Measurements from ENCODE around the gene OGFOD2.
"Not testable (repeated sequence)": the region's sequence is repeated elsewhere in the genome, so short reads cannot be mapped to it uniquely, and the experiment has no call there.

OGFOD2 gene

GRCh38 chr12:123013185-123014095 lies 38.4 kb downstream of the OGFOD2 start:
- no peak overlapping the region for H3K4me3 ChIP-seq (ENCODE audit: control insufficient read depth, low read depth, low read length)
- no peak for DNase-seq (ENCODE audit: low read depth)
- no peak for TF ChIP-seq CTCF (conservative IDR thresholded peaks at IDR 0.05; ENCODE audit: control insufficient read depth, insufficient read depth, low read depth, low read length)

DNA sequence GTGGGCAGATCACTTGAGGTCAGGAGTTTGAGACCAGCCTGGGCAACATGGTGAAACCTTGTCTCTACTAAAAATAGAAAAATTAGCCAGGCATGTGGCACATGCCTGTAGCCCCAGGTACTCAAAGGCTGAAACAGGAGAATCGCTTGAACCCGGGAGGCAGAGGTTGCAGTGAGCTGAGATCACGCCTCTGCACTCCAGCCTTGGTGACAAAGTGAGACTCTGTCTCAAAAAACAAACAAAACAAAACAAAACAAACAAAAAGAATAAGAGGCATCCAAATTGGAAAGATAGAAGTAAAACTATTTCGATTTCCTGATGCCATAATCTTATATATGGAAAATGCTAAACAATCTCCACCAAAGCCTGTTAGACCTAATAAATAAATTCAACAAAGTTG lies 39.4 kb downstream of the OGFOD2 start:
- not testable (repeated sequence) for DNase-seq (ENCODE audit: low read depth); H3K4me3 ChIP-seq (ENCODE audit: control insufficient read depth, low read depth, low read length)

DNA sequence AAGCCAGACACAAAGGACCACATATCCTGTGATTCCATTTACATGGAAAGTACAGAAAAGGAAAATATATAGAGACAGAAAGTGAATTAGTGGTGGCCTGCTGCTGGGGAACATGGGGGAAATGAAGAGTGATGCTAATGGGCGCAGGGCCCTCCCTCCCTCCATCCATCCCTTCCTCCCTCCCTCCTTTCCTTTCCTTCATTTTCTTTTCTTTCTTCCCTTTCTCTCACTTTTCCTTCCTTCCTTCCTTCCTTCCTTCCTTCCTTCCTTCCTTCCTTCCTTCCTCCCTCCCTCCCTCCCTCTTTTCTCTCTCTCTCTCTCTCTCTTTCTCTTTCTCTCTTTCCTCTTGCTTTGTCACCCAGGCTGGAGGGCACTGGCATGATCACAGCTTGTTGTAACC lies 42.7 kb downstream of the OGFOD2 start:
- DNase-seq (ENCODE audit: low read depth), result no peak
- TF ChIP-seq CTCF (conservative IDR thresholded peaks at IDR 0.05; ENCODE audit: control insufficient read depth, insufficient read depth, low read depth, low read length), result no peak
- no peak overlapping the region for H3K4me3 ChIP-seq (ENCODE audit: control insufficient read depth, low read depth, low read length)

- no peak for TF ChIP-seq CTCF (conservative IDR thresholded peaks at IDR 0.05; ENCODE audit: control insufficient read depth, insufficient read depth, low read depth, low read length)
- DNase-seq (ENCODE audit: low read depth), result no peak
- no peak overlapping the region for H3K4me3 ChIP-seq (ENCODE audit: control insufficient read depth, low read depth, low read length)
These were observed 44.7 kb downstream of the OGFOD2 start for GRCh38 chr12:123019841-123020138.

GRCh38 chr12:123021688-123022604 lies 46.9 kb downstream of the OGFOD2 start:
- DNase-seq (ENCODE audit: low read depth), result peak; percentile 10
- H3K4me3 ChIP-seq (ENCODE audit: control insufficient read depth, low read depth, low read length), result no peak overlapping the region
- TF ChIP-seq CTCF (conservative IDR thresholded peaks at IDR 0.05; ENCODE audit: control insufficient read depth, insufficient read depth, low read depth, low read length), result no peak

DNA sequence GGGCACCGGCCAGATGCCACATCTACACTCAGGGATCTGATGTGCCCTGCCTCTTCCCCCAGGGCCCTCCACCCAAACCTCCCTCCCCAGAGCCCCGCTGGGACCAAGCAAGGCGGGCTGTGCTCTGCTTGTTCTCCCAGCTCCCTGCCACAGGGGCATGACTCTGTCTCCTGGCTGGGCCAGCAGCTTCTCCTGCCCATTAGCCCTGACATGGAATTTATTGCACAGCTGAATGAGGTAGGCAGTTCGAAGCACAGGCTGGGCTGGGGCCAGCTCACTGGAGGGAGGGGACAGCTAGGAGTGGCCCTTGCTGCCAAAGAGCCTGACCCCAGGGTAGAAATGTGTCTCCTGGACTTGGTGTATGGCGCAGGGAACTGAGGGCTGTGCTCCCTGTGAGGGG lies 47.8 kb downstream of the OGFOD2 start:
- no peak for DNase-seq (ENCODE audit: low read depth)
- no peak for TF ChIP-seq CTCF (conservative IDR thresholded peaks at IDR 0.05; ENCODE audit: control insufficient read depth, insufficient read depth, low read depth, low read length)
- H3K4me3 ChIP-seq (ENCODE audit: control insufficient read depth, low read depth, low read length), result no peak overlapping the region

DNA sequence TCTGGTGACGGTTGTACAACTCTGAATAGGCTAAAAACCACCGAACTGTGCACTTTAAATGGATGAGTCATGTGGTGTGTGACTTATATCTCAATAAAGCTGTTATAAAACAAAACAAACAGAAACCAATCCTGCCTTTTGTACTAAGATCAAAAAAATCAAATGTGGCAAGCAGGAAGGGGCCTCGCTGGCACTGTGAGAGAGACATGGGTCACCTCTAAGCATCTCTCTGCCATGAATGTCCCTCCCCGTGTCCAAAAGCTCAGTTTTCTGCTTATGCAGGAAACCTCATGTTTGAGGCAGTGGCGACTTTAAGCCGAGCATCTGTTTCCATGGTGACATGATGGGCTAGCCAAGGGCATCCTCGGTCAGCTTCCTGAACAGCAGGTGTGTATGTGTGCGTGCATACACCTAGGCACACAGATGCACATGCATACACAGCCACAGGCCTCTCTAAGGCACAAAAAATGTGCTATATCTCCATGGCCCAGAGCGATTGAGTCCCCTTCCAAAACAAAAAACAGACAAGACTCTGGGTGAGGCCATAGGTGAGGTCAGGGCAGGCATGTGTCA lies 49.9 kb downstream of the OGFOD2 start:
- no peak for TF ChIP-seq CTCF (conservative IDR thresholded peaks at IDR 0.05; ENCODE audit: control insufficient read depth, insufficient read depth, low read depth, low read length)
- DNase-seq (ENCODE audit: low read depth), result peak; percentile 58
- H3K4me3 ChIP-seq (ENCODE audit: control insufficient read depth, low read depth, low read length), result no peak overlapping the region

Measured in fibroblast of mammary gland (primary cell).